SH-SY5Y (cell line): Measurements from ENCODE around the gene SMAD4.

Experiments
- GATA2 ChIP-seq: IDR thresholded peaks from 2 replicates; pipeline ENCODE4 v1.6.1; 2011; ENCODE audit warnings: mild to moderate bottlenecking, low read depth, low read length
- GATA3 ChIP-seq: IDR thresholded peaks from 2 replicates; pipeline ENCODE4 v1.6.1; 2011; ENCODE audit warnings: low read depth, mild to moderate bottlenecking, low read length, moderate library complexity

DNA sequence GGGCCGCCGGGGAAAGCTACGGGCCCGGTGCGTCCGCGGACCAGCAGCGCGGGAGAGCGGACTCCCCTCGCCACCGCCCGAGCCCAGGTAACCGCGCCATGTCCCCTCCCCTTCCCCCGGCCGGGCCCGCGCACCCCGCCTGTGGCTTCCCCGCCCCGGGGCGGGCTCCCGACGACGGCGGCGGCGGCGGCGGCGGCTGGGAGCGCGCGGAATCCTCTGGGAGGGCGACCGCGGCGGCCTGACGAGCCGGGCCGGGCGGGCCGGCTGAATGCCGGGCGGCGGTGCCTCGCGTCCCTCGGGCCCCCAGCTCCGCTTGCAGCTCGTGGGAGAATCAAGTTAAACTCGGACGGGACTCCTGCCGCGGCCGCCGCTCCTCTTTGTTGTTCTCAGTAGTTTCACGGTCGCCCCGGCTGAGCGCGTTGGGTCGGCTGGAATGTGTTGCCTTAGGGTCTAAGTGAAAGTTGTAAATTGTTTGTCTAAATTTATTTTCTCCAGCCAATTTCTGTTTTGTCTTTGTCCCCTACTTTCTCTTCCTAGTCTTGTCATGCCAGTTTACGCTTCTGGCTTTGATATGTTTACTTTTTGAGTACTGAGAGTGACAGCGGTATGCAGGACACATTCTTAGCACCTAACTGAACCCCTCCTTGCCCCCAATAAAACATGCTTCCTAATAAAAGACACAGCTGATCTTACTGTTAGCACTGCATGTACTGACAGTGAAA, 685 bp downstream of the SMAD4 start:
- TF ChIP-seq GATA2 (no peak), GATA3 (no peak)
